SK-N-MC (cell line): ENCODE measurements around the gene SRSF10.

ENCODE experiments used
- EZH2 ChIP-seq: fragments of 200-600 bp; sonication (generic); IDR thresholded peaks from one replicate; pipeline ENCODE4 v1.6.1; 2017; ENCODE audit warnings: antibody characterized with exemption
- POLR2AphosphoS5 ChIP-seq: IDR thresholded peaks from 2 replicates; pipeline ENCODE4 v1.6.1; 2012; ENCODE audit warnings: mild to moderate bottlenecking, low read depth, low read length, borderline replicate concordance

GRCh38 chr1:24020025-24020424 lies 39.9 kb upstream of the SRSF10 start:
- TF ChIP-seq EZH2 (no peak), POLR2AphosphoS5 (no peak)
